Measurements from ENCODE around the gene ZNF830. TPM values are rescaled to one million over a fixed set of nuclear protein-coding genes. Genes with fewer than 3 reads are reported as not detected.

Gene ZNF830
- total RNA-seq, 2 experiments from 2014 or later, result 25.0 to 25.5 TPM

DNA sequence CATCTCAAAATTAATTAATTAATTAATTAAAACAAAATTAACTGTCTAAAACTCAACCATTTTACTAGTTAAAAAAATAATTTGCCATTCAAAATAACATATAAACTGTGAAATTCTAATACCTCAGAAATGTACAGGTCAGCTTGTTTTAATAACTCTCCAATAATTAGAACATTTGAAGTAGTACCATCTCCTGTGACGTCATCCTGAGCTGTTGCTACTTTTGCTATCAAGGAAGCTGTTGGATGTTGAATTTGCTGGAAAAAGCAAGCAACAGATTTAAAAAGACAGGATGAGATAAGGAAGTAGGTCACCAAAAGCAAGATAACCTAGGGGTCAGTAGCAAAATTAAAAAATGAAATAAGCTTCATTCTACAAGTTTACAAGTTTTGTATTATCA is 2.9 kb upstream of the ZNF830 start:
- intact Hi-C loops (cut with micrococcal nuclease; ENCODE audit: unreplicated experiment), result no loop called here
- Histone ChIP-seq H3K79me2 (ENCODE audit: insufficient read depth, low read depth, low read length) (peaks cover 20% of the 10 kb centered on the region), H3K36me3 (ENCODE audit: insufficient read depth, low read length) (peaks cover 5% of the 10 kb centered on the region; the same call in 1 of the 2 replicates), H2AFZ (ENCODE audit: low read length) (no peak overlapping the region), H3K4me3 (ENCODE audit: low read depth, low read length, poor library complexity, severe bottlenecking) (no peak overlapping the region), H3K9me3 (ENCODE audit: low read length) (no peaks in the 10 kb centered on the region), H4K20me1 (ENCODE audit: insufficient read depth, low read length) (no peaks in the 10 kb centered on the region), H3K27ac (ENCODE audit: low read depth, low read length, poor library complexity, severe bottlenecking) (no peak overlapping the region), H3K4me1 (ENCODE audit: insufficient read depth, low read length, poor library complexity, severe bottlenecking) (peaks cover 20% of the 10 kb centered on the region), H3K9me2 (ENCODE audit: insufficient read depth, low read length) (no peaks in the 10 kb centered on the region), H3K4me2 (ENCODE audit: low read length) (no peak overlapping the region)
- TF ChIP-seq EZH2phosphoT487 (IDR thresholded peaks at IDR 0.05; ENCODE audit: borderline replicate concordance, low read depth, low read length), result no peak
- TF ChIP-seq, protein P1, sequence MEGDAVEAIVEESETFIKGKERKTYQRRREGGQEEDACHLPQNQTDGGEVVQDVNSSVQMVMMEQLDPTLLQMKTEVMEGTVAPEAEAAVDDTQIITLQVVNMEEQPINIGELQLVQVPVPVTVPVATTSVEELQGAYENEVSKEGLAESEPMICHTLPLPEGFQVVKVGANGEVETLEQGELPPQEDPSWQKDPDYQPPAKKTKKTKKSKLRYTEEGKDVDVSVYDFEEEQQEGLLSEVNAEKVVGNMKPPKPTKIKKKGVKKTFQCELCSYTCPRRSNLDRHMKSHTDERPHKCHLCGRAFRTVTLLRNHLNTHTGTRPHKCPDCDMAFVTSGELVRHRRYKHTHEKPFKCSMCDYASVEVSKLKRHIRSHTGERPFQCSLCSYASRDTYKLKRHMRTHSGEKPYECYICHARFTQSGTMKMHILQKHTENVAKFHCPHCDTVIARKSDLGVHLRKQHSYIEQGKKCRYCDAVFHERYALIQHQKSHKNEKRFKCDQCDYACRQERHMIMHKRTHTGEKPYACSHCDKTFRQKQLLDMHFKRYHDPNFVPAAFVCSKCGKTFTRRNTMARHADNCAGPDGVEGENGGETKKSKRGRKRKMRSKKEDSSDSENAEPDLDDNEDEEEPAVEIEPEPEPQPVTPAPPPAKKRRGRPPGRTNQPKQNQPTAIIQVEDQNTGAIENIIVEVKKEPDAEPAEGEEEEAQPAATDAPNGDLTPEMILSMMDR (conservative IDR thresholded peaks at IDR 0.05; ENCODE audit: low read length), result no peak
- ChIA-PET POLR2A (no interaction called here), CTCF (ENCODE audit: unreplicated experiment) (no interaction called here)
- DNase-seq (ENCODE audit: low spot score), result no peak
- BruUV-seq (replicated peaks), result no TSS peak

DNA sequence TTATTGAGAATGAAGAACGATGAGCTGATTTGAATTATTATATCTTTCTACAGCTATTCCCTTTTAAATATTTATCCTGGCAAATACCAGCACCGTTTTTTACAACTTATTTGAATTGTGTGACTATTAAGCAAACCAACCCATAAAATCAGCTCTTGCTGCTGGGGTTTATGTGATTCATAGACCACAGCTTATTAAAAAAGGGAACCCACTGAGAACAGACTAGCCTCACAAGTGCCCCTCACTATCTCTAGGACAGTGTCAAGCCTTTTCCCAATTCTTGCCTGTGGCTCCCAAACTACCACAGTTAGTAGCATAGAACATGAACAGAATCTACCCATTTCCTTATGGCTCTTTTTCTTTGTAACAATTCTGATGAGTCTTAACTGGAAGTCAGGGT is 12.8 kb downstream of the ZNF830 start:
- Histone ChIP-seq H3K9me2 (ENCODE audit: insufficient read depth, low read length) (no peaks in the 10 kb centered on the region), H3K4me3 (ENCODE audit: low read depth, low read length, poor library complexity, severe bottlenecking) (no peak overlapping the region), H3K79me2 (ENCODE audit: insufficient read depth, low read depth, low read length) (no peaks in the 10 kb centered on the region), H3K4me2 (ENCODE audit: low read length) (no peak overlapping the region), H3K9me3 (ENCODE audit: low read length) (no peaks in the 10 kb centered on the region), H3K4me1 (ENCODE audit: insufficient read depth, low read length, poor library complexity, severe bottlenecking) (peaks cover 3% of the 10 kb centered on the region), H3K27ac (ENCODE audit: low read depth, low read length, poor library complexity, severe bottlenecking) (no peak overlapping the region), H4K20me1 (ENCODE audit: insufficient read depth, low read length) (no peaks in the 10 kb centered on the region), H3K36me3 (ENCODE audit: insufficient read depth, low read length) (no peaks in the 10 kb centered on the region), H2AFZ (ENCODE audit: low read length) (no peak overlapping the region)
- DNase-seq (ENCODE audit: low spot score), result no peak
- CTCF ChIA-PET (ENCODE audit: unreplicated experiment), result no interaction called here
- intact Hi-C loops (cut with micrococcal nuclease; ENCODE audit: unreplicated experiment), result no loop called here
- TF ChIP-seq EZH2phosphoT487 (IDR thresholded peaks at IDR 0.05; ENCODE audit: borderline replicate concordance, low read depth, low read length), result no peak
- TF ChIP-seq, protein P1 (conservative IDR thresholded peaks at IDR 0.05; ENCODE audit: low read length), result no peak
- BruUV-seq (replicated peaks), result no TSS peak
- POLR2A ChIA-PET, result interaction anchor here (1.5 to 2.0 kb wide), 3 partner anchors 10 to 28 kb away, joined by 3 to 7 read pairs (median 7); partner anchors contain the start of genes CCT6B and ZNF830

DNA sequence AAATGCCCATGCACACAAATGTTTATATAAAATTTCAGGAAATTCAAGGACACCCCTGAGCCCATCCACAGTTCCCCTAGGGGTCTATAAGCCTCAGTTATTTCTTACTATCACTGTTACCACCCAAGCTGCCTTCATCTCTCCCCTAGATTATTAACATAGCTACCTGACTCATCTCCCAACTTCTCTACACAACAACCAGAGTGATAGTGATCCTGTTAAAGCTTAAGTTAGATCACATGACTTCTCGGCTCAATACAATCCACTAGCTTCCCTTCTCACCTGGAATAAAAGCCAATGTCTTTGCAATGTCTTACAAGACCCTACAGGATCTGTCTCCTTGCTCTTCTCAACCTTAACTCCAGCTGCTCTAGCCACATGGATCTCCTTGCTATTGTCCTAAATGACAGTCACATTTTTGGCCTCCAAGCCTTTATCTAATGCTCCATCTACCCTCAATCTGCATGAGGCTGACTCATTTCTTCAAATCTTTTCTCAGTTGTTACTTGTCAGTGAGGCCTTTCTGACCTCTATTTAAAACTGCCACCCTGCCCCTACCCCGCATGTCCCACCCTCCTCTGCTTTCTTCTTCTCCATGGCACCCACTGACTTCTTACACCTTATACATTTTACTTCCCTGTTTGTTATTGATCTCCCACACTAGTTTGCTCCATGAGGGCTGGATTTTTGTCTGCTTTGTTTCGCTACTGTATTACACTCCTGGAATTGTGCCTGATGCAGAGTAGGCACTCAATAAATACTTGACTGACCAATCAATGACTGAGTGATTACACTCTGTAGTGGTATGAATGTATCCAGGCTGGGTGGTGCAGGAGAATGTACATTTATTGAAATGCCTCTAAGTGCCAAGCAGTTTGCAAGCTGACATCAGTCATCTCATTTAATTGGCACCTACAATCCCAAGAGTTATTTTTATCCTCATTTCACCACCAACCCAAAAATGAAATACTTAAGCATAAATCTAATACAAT is 13.8 kb downstream of the ZNF830 start:
- Histone ChIP-seq H3K4me2 (ENCODE audit: low read length) (no peak overlapping the region), H3K9me2 (ENCODE audit: insufficient read depth, low read length) (no peaks in the 10 kb centered on the region), H3K9me3 (ENCODE audit: low read length) (no peaks in the 10 kb centered on the region), H3K79me2 (ENCODE audit: insufficient read depth, low read depth, low read length) (no peaks in the 10 kb centered on the region), H2AFZ (ENCODE audit: low read length) (no peak overlapping the region), H4K20me1 (ENCODE audit: insufficient read depth, low read length) (no peaks in the 10 kb centered on the region), H3K36me3 (ENCODE audit: insufficient read depth, low read length) (no peaks in the 10 kb centered on the region), H3K4me1 (ENCODE audit: insufficient read depth, low read length, poor library complexity, severe bottlenecking) (peaks cover 7% of the 10 kb centered on the region), H3K27ac (ENCODE audit: low read depth, low read length, poor library complexity, severe bottlenecking) (no peak overlapping the region), H3K4me3 (ENCODE audit: low read depth, low read length, poor library complexity, severe bottlenecking) (no peak overlapping the region)
- no TSS peak for BruUV-seq (replicated peaks)
- intact Hi-C loops (cut with micrococcal nuclease; ENCODE audit: unreplicated experiment), result no loop called here
- ChIA-PET POLR2A (interaction anchor here (1.5 to 2.0 kb wide), 3 partner anchors 11 to 29 kb away, joined by 3 to 7 read pairs (median 7); partner anchors contain the start of genes CCT6B and ZNF830), CTCF (ENCODE audit: unreplicated experiment) (no interaction called here)
- TF ChIP-seq EZH2phosphoT487 (IDR thresholded peaks at IDR 0.05; ENCODE audit: borderline replicate concordance, low read depth, low read length), result no peak
- TF ChIP-seq, protein P1 (conservative IDR thresholded peaks at IDR 0.05; ENCODE audit: low read length), result no peak
- DNase-seq (ENCODE audit: low spot score), result no peak

Measured in OCI-LY7 (cell line).